ENCODE measurements around the gene SETD1A.

DNA sequence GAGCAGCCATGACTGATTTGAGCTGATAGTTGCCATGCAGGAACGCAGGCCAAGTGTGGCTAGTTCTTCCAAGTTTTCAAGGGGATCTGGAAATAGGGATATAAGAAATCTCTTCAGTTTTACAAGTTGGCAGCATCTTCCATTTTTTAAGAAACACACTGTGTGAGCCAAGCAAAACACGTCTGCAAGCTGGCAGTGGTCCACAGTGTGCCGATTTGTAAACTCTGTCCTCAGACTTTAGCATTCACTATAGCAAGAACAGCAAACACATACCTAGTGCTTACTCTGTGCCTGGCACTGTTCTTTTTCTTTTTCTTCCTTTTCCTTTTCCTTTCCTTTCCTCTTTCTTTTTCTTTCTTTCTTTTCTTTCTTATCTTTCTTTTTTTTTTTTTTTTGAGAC, 5.8 kb upstream of the SETD1A start:
- TF ChIP-seq EZH2 (IDR thresholded peaks at IDR 0.05) (no peak), EZH2phosphoT487 (IDR thresholded peaks at IDR 0.05) (no peak)
- TF ChIP-seq, protein P1, sequence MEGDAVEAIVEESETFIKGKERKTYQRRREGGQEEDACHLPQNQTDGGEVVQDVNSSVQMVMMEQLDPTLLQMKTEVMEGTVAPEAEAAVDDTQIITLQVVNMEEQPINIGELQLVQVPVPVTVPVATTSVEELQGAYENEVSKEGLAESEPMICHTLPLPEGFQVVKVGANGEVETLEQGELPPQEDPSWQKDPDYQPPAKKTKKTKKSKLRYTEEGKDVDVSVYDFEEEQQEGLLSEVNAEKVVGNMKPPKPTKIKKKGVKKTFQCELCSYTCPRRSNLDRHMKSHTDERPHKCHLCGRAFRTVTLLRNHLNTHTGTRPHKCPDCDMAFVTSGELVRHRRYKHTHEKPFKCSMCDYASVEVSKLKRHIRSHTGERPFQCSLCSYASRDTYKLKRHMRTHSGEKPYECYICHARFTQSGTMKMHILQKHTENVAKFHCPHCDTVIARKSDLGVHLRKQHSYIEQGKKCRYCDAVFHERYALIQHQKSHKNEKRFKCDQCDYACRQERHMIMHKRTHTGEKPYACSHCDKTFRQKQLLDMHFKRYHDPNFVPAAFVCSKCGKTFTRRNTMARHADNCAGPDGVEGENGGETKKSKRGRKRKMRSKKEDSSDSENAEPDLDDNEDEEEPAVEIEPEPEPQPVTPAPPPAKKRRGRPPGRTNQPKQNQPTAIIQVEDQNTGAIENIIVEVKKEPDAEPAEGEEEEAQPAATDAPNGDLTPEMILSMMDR (IDR thresholded peaks at IDR 0.05) = no peak
